ENCODE data around the gene KCNA3.
"Not testable (repeated sequence)": the region's sequence is repeated elsewhere in the genome, so short reads cannot be mapped to it uniquely, and the experiment has no call there.

KCNA3 gene

GRCh38 chr1:110659559-110659958 lies 15.2 kb downstream of the KCNA3 start:
- H3K4me1 ChIP-seq (ENCODE audit: control insufficient read depth, insufficient read depth, low read length); H3K27ac ChIP-seq (ENCODE audit: extremely low read depth, low read depth, low read length); H3K4me3 ChIP-seq (ENCODE audit: low read depth, low read length); H3K36me3 ChIP-seq (ENCODE audit: control insufficient read depth in 2 of 2, insufficient read depth in 1 of 2, low read length in 2 of 2); H3K9me3 ChIP-seq (ENCODE audit: control insufficient read depth, insufficient read depth, low read depth, low read length); POLR2A ChIA-PET; CTCF ChIA-PET: not testable (repeated sequence)
- TF ChIP-seq ZNF146 (tag by site-specific recombination; IDR thresholded peaks at IDR 0.05): peak; percentile 94

- CTCF ChIA-PET: interaction anchor here (0.7 to 1.4 kb wide), 2 partner anchors 20 to 109 kb away, joined by 5 to 6 read pairs; no protein-coding TSS in a partner anchor
- Histone ChIP-seq H3K27ac (ENCODE audit: extremely low read depth, low read depth, low read length) (no peak overlapping the region), H3K36me3 (ENCODE audit: control insufficient read depth in 2 of 2, insufficient read depth in 1 of 2, low read length in 2 of 2) (no peaks in the 10 kb centered on the region), H3K9me3 (ENCODE audit: control insufficient read depth, insufficient read depth, low read depth, low read length) (no peaks in the 10 kb centered on the region), H3K4me3 (ENCODE audit: low read depth, low read length) (no peak overlapping the region), H3K4me1 (ENCODE audit: control insufficient read depth, insufficient read depth, low read length) (no peaks in the 10 kb centered on the region)
- no peak for TF ChIP-seq BCL6B (tag by site-specific recombination; IDR thresholded peaks at IDR 0.05)
- no peak for TF ChIP-seq ZNF791 (tag by site-specific recombination; IDR thresholded peaks at IDR 0.05)
- no peak for TF ChIP-seq ZNF26 (tag by site-specific recombination; IDR thresholded peaks at IDR 0.05)
- TF ChIP-seq ZNF621 (tag by site-specific recombination; IDR thresholded peaks at IDR 0.05): no peak
- no peak for TF ChIP-seq OSR2 (tag by site-specific recombination; IDR thresholded peaks at IDR 0.05)
- no peak for TF ChIP-seq TCF7L2 (IDR thresholded peaks at IDR 0.05; ENCODE audit: borderline replicate concordance, low read depth, low read length)
- no peak for TF ChIP-seq ZSCAN18 (tag by site-specific recombination; IDR thresholded peaks at IDR 0.05)
- no peak for TF ChIP-seq ZNF280C (tag by site-specific recombination; IDR thresholded peaks at IDR 0.05)
- POLR2A ChIA-PET: no interaction called here
These were observed 17.4 kb downstream of the KCNA3 start for GRCh38 chr1:110657351-110657750.

GRCh38 chr1:110650609-110651008 lies 24.1 kb downstream of the KCNA3 start:
- Histone ChIP-seq H3K36me3 (ENCODE audit: control insufficient read depth in 2 of 2, insufficient read depth in 1 of 2, low read length in 2 of 2) (no peaks in the 10 kb centered on the region), H3K4me3 (ENCODE audit: low read depth, low read length) (no peak overlapping the region), H3K9me3 (ENCODE audit: control insufficient read depth, insufficient read depth, low read depth, low read length) (no peaks in the 10 kb centered on the region), H3K27ac (ENCODE audit: extremely low read depth, low read depth, low read length) (no peak overlapping the region), H3K4me1 (ENCODE audit: control insufficient read depth, insufficient read depth, low read length) (peaks cover 10% of the 10 kb centered on the region)
- TF ChIP-seq ZFP41 (tag by site-specific recombination; IDR thresholded peaks at IDR 0.05; ENCODE audit: borderline replicate concordance) (no peak), ZIC2 (tag by site-specific recombination; IDR thresholded peaks at IDR 0.05) (peak; percentile 69), ZNF114 (tag by site-specific recombination; IDR thresholded peaks at IDR 0.05) (no peak)
- CTCF ChIA-PET: interaction anchor here (0.9 kb wide), 1 partner anchor 115 kb away, joined by 4 read pairs; no protein-coding TSS in a partner anchor
- POLR2A ChIA-PET: no interaction called here
